HepG2 (cell line): ENCODE results near the gene TREH. TPM values are rescaled to one million over a fixed set of nuclear protein-coding genes. Genes with fewer than 3 reads are reported as not detected.

Experiments
- ARNTL ChIP-seq: sonication (generic); formaldehyde crosslinking; IDR thresholded peaks from 2 replicates; pipeline ENCODE4 v1.4.0; 2020; ENCODE audit warnings: mild to moderate bottlenecking, missing genetic modification reagents
- CEBPG ChIP-seq: IDR thresholded peaks from 2 replicates; pipeline ENCODE4 v1.6.1; 2016
- CREB3 ChIP-seq: sonication (generic); formaldehyde crosslinking; IDR thresholded peaks from 2 replicates; pipeline ENCODE4 v1.5.0; 2020; ENCODE audit warnings: missing genetic modification reagents
- FOXK2 ChIP-seq: fragments of 450-650 bp; IDR thresholded peaks from 2 replicates; pipeline ENCODE4 v1.6.1; 2016
- GLI4 ChIP-seq: sonication (generic); formaldehyde crosslinking; IDR thresholded peaks from 2 replicates; pipeline ENCODE4 v1.5.1; 2020; ENCODE audit warnings: missing genetic modification reagents, mild to moderate bottlenecking, moderate library complexity, borderline replicate concordance
- IKZF1 ChIP-seq: fragments of 450-650 bp; IDR thresholded peaks from 2 replicates; pipeline ENCODE4 v1.7.1; 2016
- MAF1 ChIP-seq: sonication (generic); formaldehyde crosslinking; IDR thresholded peaks from 2 replicates; pipeline ENCODE4 v1.5.0; 2020; ENCODE audit warnings: missing genetic modification reagents, borderline replicate concordance
- MIER2 ChIP-seq: IDR thresholded peaks from 2 replicates; pipeline ENCODE4 v1.6.1; 2016; ENCODE audit warnings: missing biosample characterization, missing genetic modification reagents
- MTA3 ChIP-seq: sonication (generic); formaldehyde crosslinking; IDR thresholded peaks from 2 replicates; pipeline ENCODE4 v1.4.0; 2020; ENCODE audit warnings: missing genetic modification reagents
- NFE2L1 ChIP-seq: sonication (generic); formaldehyde crosslinking; IDR thresholded peaks from 2 replicates; pipeline ENCODE4 v1.4.0; 2020; ENCODE audit warnings: missing genetic modification reagents, mild to moderate bottlenecking, borderline replicate concordance
- PHF5A ChIP-seq: IDR thresholded peaks from one replicate; pipeline ENCODE4 v1.6.1; 2018; ENCODE audit warnings: low read depth, missing genetic modification reagents; ENCODE audit not compliant: unreplicated experiment
- RFXANK ChIP-seq: IDR thresholded peaks from 2 replicates; pipeline ENCODE4 v1.6.1; 2016
- TCF12 ChIP-seq, 2 experiments: fragments of 450-650 bp in 1 of 2; sonication (generic) in 1 of 2; formaldehyde crosslinking in 1 of 2; IDR thresholded peaks; 2 replicates each; pipeline versions ENCODE4 v1.6.1 to v1.8.0; 2017 to 2022; ENCODE audit warnings: antibody characterized with exemption in 1 of 2, mild to moderate bottlenecking in 1 of 2, missing genetic modification reagents in 1 of 2, moderate library complexity in 1 of 2
- TCF7L2 ChIP-seq: IDR thresholded peaks from 2 replicates; pipeline ENCODE4 v1.6.1; 2011; ENCODE audit warnings: mild to moderate bottlenecking, low read depth, low read length, moderate library complexity
- TRIM24 ChIP-seq: sonication (generic); formaldehyde crosslinking; IDR thresholded peaks from 2 replicates; pipeline ENCODE4 v1.8.0; 2022; ENCODE audit warnings: mild to moderate bottlenecking, missing genetic modification reagents
- USF2 ChIP-seq, 2 experiments: sonication (generic) in 1 of 2; formaldehyde crosslinking in 1 of 2; IDR thresholded peaks; 2 replicates each; pipeline versions ENCODE4 v1.5.1 to v1.6.1; 2011 to 2020; ENCODE audit warnings: borderline replicate concordance in 1 of 2, low read depth in 1 of 2, low read length in 1 of 2, mild to moderate bottlenecking in 1 of 2, missing genetic modification reagents in 1 of 2, moderate library complexity in 1 of 2
- XBP1 ChIP-seq: sonication (generic); formaldehyde crosslinking; IDR thresholded peaks from 2 replicates; pipeline ENCODE4 v1.5.0; 2020; ENCODE audit warnings: missing genetic modification reagents
- YEATS4 ChIP-seq: sonication (generic); formaldehyde crosslinking; IDR thresholded peaks from 2 replicates; pipeline ENCODE4 v1.4.0; 2020; ENCODE audit warnings: missing genetic modification reagents, borderline replicate concordance
- ZBTB10 ChIP-seq: sonication (generic); formaldehyde crosslinking; IDR thresholded peaks from 2 replicates; pipeline ENCODE4 v1.4.0; 2020; ENCODE audit warnings: missing genetic modification reagents, borderline replicate concordance
- ZMYM2 ChIP-seq: sonication (generic); formaldehyde crosslinking; IDR thresholded peaks from 2 replicates; pipeline ENCODE4 v1.8.0; 2022; ENCODE audit warnings: mild to moderate bottlenecking, missing genetic modification reagents
- ZNF24 ChIP-seq: fragments of 450-650 bp; IDR thresholded peaks from 2 replicates; pipeline ENCODE4 v1.6.1; 2017; ENCODE audit warnings: antibody characterized with exemption, mild to moderate bottlenecking
- polyA plus RNA-seq, 8 experiments: library from polyadenylated mRNA; depleted of rRNA in 3 of 8; stranded (reverse) in 7 of 8; unstranded in 1 of 8; fragments of >200 nt; fragmentation: Illumina TruSeq in 4 of 8; extraction: Trizol in 4 of 8; gene quantifications; 2 replicates each; pipeline versions ENCODE4 v1.2.1 to v1.2.3, GENCODE V29; 2011 to 2016; ENCODE audit warnings: low read depth in 4 of 8, missing spikeins in 1 of 8, mixed read lengths in 1 of 8; ENCODE audit not compliant: insufficient read depth in 1 of 8
- total RNA-seq, 5 experiments: library from RNA; depleted of rRNA; stranded (reverse); fragments of >200 nt; fragmentation: Illumina TruSeq; extraction: Trizol; gene quantifications; 2 replicates each; pipeline ENCODE4 v1.2.3, GENCODE V29; 2016; ENCODE audit warnings: low read depth in 1 of 5
- TF ChIP-seq, protein P1 (sequence below): IDR thresholded peaks from 2 replicates; pipeline ENCODE4 v1.6.1; 2016; ENCODE audit warnings: low read depth
- TF ChIP-seq, protein P2 (sequence below): IDR thresholded peaks from 2 replicates; pipeline ENCODE4 v1.6.1; 2016; ENCODE audit warnings: missing compliant biosample characterization, missing genetic modification reagents, borderline replicate concordance

The TREH gene
- total and polyA plus RNA-seq, 2 of the 13 experiments (the other 11 are each of a cell fraction or from before 2014, with no cell fraction given), result 0.53 to 0.86 TPM

DNA sequence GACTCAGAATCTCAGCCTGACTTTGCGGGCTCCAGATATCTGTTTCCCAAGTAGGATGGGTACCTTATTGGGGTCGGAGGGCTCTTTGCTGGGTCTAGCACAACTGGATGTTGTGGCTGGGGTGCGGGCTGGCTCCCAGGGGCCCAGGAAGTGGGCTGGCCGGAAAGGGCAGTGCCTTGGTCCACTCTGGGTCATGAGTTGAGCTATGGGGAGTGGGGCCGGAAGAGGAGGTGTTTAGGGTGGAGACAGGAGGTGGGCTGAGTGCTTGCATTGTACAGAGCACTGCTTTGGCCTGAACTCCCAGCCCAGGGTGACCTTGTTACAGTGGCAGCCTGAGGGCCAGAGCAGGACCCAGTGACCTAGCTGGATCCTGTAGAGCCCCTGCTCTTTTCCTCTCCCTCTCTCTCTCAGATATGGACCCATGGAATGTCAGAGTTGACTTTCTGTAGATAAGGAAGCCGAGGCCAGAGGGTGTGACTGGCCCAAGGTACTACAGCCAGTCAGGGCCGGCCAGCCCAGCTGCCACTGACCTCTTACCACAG, 58.9 kb downstream of the TREH start (continued):
- TF ChIP-seq, protein P1, sequence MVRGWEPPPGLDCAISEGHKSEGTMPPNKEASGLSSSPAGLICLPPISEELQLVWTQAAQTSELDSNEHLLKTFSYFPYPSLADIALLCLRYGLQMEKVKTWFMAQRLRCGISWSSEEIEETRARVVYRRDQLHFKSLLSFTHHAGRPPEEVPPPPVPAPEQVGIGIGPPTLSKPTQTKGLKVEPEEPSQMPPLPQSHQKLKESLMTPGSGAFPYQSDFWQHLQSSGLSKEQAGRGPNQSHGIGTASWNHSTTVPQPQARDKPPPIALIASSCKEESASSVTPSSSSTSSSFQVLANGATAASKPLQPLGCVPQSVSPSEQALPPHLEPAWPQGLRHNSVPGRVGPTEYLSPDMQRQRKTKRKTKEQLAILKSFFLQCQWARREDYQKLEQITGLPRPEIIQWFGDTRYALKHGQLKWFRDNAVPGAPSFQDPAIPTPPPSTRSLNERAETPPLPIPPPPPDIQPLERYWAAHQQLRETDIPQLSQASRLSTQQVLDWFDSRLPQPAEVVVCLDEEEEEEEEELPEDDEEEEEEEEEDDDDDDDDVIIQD (CRISPR knock-in tag), result peak; percentile 61; the same call in 1 of the 2 replicates
- TF ChIP-seq RFXANK (CRISPR knock-in tag), result no peak
- no peak for TF ChIP-seq MTA3
- TF ChIP-seq PHF5A (CRISPR knock-in tag), result no peak
- TF ChIP-seq FOXK2, result peak; percentile 26; the same call in 1 of the 2 replicates
- no peak for TF ChIP-seq GLI4 (CRISPR knock-in tag)
- TF ChIP-seq XBP1 (CRISPR knock-in tag), result no peak
- no peak for TF ChIP-seq CREB3 (CRISPR knock-in tag)
- no peak for TF ChIP-seq TCF7L2
- TF ChIP-seq TCF12 (IDR thresholded peaks at IDR 0.05), result no peak
- TF ChIP-seq TCF12 (CRISPR knock-in tag; IDR thresholded peaks at IDR 0.05), result no peak
- TF ChIP-seq ZMYM2 (CRISPR knock-in tag), result peak; percentile 58; the same call in 1 of the 2 replicates
- TF ChIP-seq ZNF24, result no peak
- no peak for TF ChIP-seq USF2 (IDR thresholded peaks at IDR 0.05; ENCODE audit: low read depth, low read length)
- no peak for TF ChIP-seq USF2 (CRISPR knock-in tag; IDR thresholded peaks at IDR 0.05; ENCODE audit: borderline replicate concordance)
- no peak for TF ChIP-seq NFE2L1 (CRISPR knock-in tag)
- peak; percentile 36; the same call in 1 of the 2 replicates for TF ChIP-seq ZBTB10 (CRISPR knock-in tag)
- TF ChIP-seq MIER2 (CRISPR knock-in tag), result no peak
- no peak for TF ChIP-seq IKZF1
- 0 out of 2 replicates have a peak, but pooled peaks have one; percentile 17 for TF ChIP-seq MAF1 (CRISPR knock-in tag)
- no peak for TF ChIP-seq CEBPG (CRISPR knock-in tag)
- TF ChIP-seq, protein P2, sequence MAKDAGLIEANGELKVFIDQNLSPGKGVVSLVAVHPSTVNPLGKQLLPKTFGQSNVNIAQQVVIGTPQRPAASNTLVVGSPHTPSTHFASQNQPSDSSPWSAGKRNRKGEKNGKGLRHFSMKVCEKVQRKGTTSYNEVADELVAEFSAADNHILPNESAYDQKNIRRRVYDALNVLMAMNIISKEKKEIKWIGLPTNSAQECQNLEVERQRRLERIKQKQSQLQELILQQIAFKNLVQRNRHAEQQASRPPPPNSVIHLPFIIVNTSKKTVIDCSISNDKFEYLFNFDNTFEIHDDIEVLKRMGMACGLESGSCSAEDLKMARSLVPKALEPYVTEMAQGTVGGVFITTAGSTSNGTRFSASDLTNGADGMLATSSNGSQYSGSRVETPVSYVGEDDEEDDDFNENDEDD, result no peak
- TF ChIP-seq YEATS4, result peak; percentile 59
- no peak for TF ChIP-seq TRIM24 (CRISPR knock-in tag)
- peak; percentile 63 for TF ChIP-seq ARNTL (CRISPR knock-in tag)
